Type B pancreatic cell (in vitro differentiated cells): ENCODE data around the gene PDE6G. TPM values are rescaled to one million over a fixed set of nuclear protein-coding genes. Genes with fewer than 3 reads are reported as not detected.

Source experiments
- DNase-seq: peaks from one replicate; pipeline ENCODE4 v3.0.0; 2021; ENCODE audit warnings: mixed read lengths; ENCODE audit not compliant: unreplicated experiment; ENCODE audit errors: extremely low spot score
- H3K27ac Mint-ChIP-seq: 2 replicates; pipeline ENCODE4 v1.8.0; 2021; ENCODE audit warnings: mild to moderate bottlenecking, mixed read lengths
- H3K27me3 Mint-ChIP-seq: 2 replicates; pipeline ENCODE4 v1.8.0; 2021; ENCODE audit warnings: mixed read lengths
- H3K36me3 Mint-ChIP-seq: 2 replicates; pipeline ENCODE4 v1.8.0; 2021; ENCODE audit warnings: mixed read lengths
- H3K4me1 Mint-ChIP-seq: one replicate; pipeline ENCODE4 v1.8.0; 2021; ENCODE audit warnings: mixed read lengths; ENCODE audit not compliant: unreplicated experiment
- H3K4me3 Mint-ChIP-seq: 2 replicates; pipeline ENCODE4 v1.8.0; 2021; ENCODE audit warnings: mild to moderate bottlenecking, mixed read lengths
- H3K9me3 Mint-ChIP-seq: 2 replicates; pipeline ENCODE4 v1.8.0; 2021; ENCODE audit warnings: mixed read lengths
- CTCF ChIP-seq: fragments of 200-600 bp; sonication (generic); conservative IDR thresholded peaks from 2 replicates; pipeline ENCODE4 v1.5.0; 2021; ENCODE audit warnings: antibody characterized with exemption, mild to moderate bottlenecking
- total RNA-seq: library from RNA; stranded (reverse); gene quantifications from 2 replicates; pipeline ENCODE4 v1.2.1, GENCODE V29; 2021; ENCODE audit warnings: low replicate concordance

The PDE6G gene
- total RNA-seq, 1 donor from 2014 or later, result 0.97 TPM

- H3K9me3 Mint-ChIP-seq, result no peaks in the 10 kb centered on the region
- peaks cover 4% of the 10 kb centered on the region for H3K4me1 Mint-ChIP-seq
- DNase-seq, result no peak
- no peaks in the 10 kb centered on the region for H3K27me3 Mint-ChIP-seq
- peak overlapping the region; percentile 94 for H3K4me3 Mint-ChIP-seq
- peak overlapping the region; percentile 66 for H3K27ac Mint-ChIP-seq
- peaks cover 20% of the 10 kb centered on the region for H3K36me3 Mint-ChIP-seq
- no peak for TF ChIP-seq CTCF
Observed at GRCh38 chr17:81701288-81702071, 45.1 kb upstream of the PDE6G start.

- Mint-ChIP-seq H3K9me3 (no peaks in the 10 kb centered on the region), H3K4me1 (peaks cover 4% of the 10 kb centered on the region), H3K36me3 (peaks cover 16% of the 10 kb centered on the region), H3K4me3 (peak overlapping the region; percentile 63), H3K27ac (peak overlapping the region; percentile 66), H3K27me3 (no peaks in the 10 kb centered on the region)
- no peak for DNase-seq
- TF ChIP-seq CTCF, result no peak
Observed at GRCh38 chr17:81700353-81701287, 44.3 kb upstream of the PDE6G start.

- Mint-ChIP-seq H3K9me3 (no peaks in the 10 kb centered on the region), H3K36me3 (peaks cover 12% of the 10 kb centered on the region), H3K27me3 (no peaks in the 10 kb centered on the region), H3K4me3 (no peak overlapping the region), H3K27ac (no peak overlapping the region), H3K4me1 (peaks cover 4% of the 10 kb centered on the region)
- TF ChIP-seq CTCF, result no peak
- DNase-seq, result no peak
Observed at GRCh38 chr17:81697261-81698044, 41.1 kb upstream of the PDE6G start.

- Mint-ChIP-seq H3K36me3 (peaks cover 12% of the 10 kb centered on the region), H3K27ac (no peak overlapping the region), H3K9me3 (no peaks in the 10 kb centered on the region), H3K27me3 (no peaks in the 10 kb centered on the region), H3K4me3 (no peak overlapping the region), H3K4me1 (no peaks in the 10 kb centered on the region)
- no peak for DNase-seq
- TF ChIP-seq CTCF, result no peak
Observed at GRCh38 chr17:81696218-81696941, 40.0 kb upstream of the PDE6G start.

GRCh38 chr17:81695801-81696200 is 39.5 kb upstream of the PDE6G start:
- H3K36me3 Mint-ChIP-seq, result peaks cover 12% of the 10 kb centered on the region
- H3K27me3 Mint-ChIP-seq, result no peaks in the 10 kb centered on the region
- TF ChIP-seq CTCF, result no peak
- H3K27ac Mint-ChIP-seq, result no peak overlapping the region
- no peak for DNase-seq
- no peaks in the 10 kb centered on the region for H3K9me3 Mint-ChIP-seq
- no peaks in the 10 kb centered on the region for H3K4me1 Mint-ChIP-seq
- no peak overlapping the region for H3K4me3 Mint-ChIP-seq
